NCI-H2171 treated with DMSO at 0.1 percent for 48 hours (cell line): ENCODE results near the gene C3orf20.
"Not testable (repeated sequence)": the region's sequence is repeated elsewhere in the genome, so short reads cannot be mapped to it uniquely, and the experiment has no call there.

Source experiments
- DNase-seq: peaks from one replicate; lab custom pipeline; 2025; lab: John Stamatoyannopoulos, UW

C3orf20 gene

GRCh38 chr3:14650193-14650592 lies 24.7 kb upstream of the C3orf20 start:
- DNase-seq, result no peak

GRCh38 chr3:14651440-14652251 lies 23.3 kb upstream of the C3orf20 start, which contains the start of gene CCDC174:
TSS of gene CCDC174 (plus strand) at chr3:14651762. CDS start at chr3:14651837, 75 bp downstream.
- DNase-seq, result peak; percentile 96

GRCh38 chr3:14652360-14652907 lies 22.5 kb upstream of the C3orf20 start:
- not testable (repeated sequence) for DNase-seq

GRCh38 chr3:14657579-14657978 lies 17.4 kb upstream of the C3orf20 start:
- DNase-seq, result no peak

- no peak for DNase-seq
These were observed 16.0 kb upstream of the C3orf20 start for GRCh38 chr3:14658978-14659377.

GRCh38 chr3:14660942-14661341 lies 14.0 kb upstream of the C3orf20 start:
- no peak for DNase-seq

- peak; percentile 39 for DNase-seq
These were observed 11.4 kb upstream of the C3orf20 start for GRCh38 chr3:14663396-14664135.

GRCh38 chr3:14664170-14664569 lies 10.8 kb upstream of the C3orf20 start:
- DNase-seq, result no peak

- DNase-seq, result no peak
These were observed 2.4 kb upstream of the C3orf20 start for GRCh38 chr3:14672588-14672987.

GRCh38 chr3:14676881-14677280 lies 1.9 kb downstream of the C3orf20 start:
- DNase-seq, result no peak

GRCh38 chr3:14678015-14678503 lies 3.1 kb downstream of the C3orf20 start:
- no peak for DNase-seq

GRCh38 chr3:14680115-14680514 lies 5.2 kb downstream of the C3orf20 start:
- DNase-seq, result no peak

GRCh38 chr3:14680716-14681115 lies 5.8 kb downstream of the C3orf20 start:
- DNase-seq, result no peak

GRCh38 chr3:14684447-14684846 lies 9.5 kb downstream of the C3orf20 start:
- DNase-seq, result no peak

GRCh38 chr3:14685179-14685578 lies 10.2 kb downstream of the C3orf20 start:
- DNase-seq, result no peak

- DNase-seq, result peak; percentile 5
These were observed 12.4 kb downstream of the C3orf20 start for GRCh38 chr3:14687360-14687759.

- DNase-seq, result no peak
These were observed 13.6 kb downstream of the C3orf20 start for GRCh38 chr3:14688525-14688924.

GRCh38 chr3:14689247-14689980 lies 14.5 kb downstream of the C3orf20 start:
- DNase-seq, result no peak

- no peak for DNase-seq
These were observed 16.3 kb downstream of the C3orf20 start for GRCh38 chr3:14691239-14691638.

GRCh38 chr3:14691719-14692118 lies 16.8 kb downstream of the C3orf20 start:
- DNase-seq, result no peak

- no peak for DNase-seq
These were observed 23.8 kb downstream of the C3orf20 start for GRCh38 chr3:14698601-14699244.

- DNase-seq, result no peak
These were observed 24.7 kb downstream of the C3orf20 start for GRCh38 chr3:14699643-14700042.
